Amniotic stem cell (primary cell): ENCODE results near the gene CRADD.
"Not testable (repeated sequence)": the region's sequence is repeated elsewhere in the genome, so short reads cannot be mapped to it uniquely, and the experiment has no call there.

ENCODE experiments used
- DNase-seq: peaks from one replicate; lab custom pipeline; 2025; lab: John Stamatoyannopoulos, UW

CRADD gene

DNA sequence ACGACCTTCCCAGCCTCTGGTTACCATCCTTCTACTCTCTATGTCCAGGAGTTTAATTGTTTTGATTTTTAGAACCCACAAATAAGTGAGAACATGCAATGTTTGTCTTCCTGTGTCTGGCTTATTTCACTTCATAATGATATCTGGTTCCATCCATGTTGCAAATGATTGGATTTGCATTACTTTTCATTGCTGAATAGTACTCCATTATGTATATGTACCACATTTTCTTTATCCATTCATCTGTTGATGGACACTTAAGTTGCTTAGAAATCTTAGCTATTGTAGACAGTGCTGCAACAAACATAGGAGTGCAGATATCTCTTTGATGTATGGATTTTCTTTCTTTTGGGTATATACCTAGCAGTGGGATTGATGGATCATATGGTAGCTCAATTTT, 194.4 kb downstream of the CRADD start:
- not testable (repeated sequence) for DNase-seq

DNA sequence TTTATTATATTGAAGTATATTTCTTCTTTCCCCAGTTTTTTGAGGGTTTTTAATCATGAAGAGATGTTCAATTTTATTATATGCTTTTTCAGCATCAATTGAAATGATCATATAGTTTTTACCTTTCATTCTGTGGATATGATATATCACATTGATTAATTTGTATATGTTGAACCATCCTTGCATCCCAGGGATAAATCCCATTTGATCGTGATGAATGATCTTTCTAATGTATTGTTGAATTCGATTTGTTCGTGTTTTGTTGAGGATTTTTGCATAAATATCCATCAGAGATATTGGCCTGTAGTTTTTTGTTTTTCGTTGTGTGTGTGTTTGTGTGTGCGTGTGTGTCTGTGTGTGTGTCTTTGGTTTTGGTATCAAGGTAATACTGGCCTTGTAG, 196.4 kb downstream of the CRADD start:
- DNase-seq = no peak

DNA sequence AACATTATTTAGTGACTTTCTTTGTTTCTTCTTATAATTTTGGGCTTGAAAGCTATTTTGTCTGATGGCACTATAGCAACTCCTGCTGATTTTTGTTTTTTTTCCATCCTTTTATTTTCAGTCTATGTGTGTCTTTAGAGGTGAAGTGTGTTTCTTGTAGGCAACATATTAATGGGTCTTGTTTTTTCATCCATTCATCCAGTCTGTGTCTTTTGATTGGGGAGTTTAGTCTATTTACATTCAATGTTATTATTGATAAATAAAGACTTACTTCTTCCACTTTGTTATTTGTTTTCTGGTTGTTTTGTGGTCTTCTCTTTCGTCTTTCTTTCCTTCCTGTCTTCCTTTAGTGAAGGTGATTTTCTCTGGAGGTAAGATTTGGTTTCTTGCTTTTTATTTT, 198.0 kb downstream of the CRADD start:
- no peak for DNase-seq

DNA sequence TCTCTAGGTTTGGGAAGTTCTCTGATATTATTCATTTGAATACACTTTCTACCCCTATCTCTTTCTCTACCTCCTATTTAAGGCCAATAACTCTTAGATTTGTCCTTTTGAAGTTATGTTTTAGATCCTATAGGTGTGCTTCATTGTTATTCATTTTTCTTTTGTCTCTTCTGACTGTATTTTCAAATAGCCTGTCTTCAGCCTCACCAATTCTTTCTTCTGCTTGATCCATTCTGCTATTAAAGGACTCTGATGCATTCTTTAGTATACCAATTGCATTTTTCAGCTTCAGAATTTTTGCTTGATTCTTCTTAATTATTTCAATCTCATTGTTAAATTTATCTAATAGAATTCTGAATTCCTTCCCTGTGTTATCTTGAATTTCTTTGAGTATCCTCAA, 199.2 kb downstream of the CRADD start:
- DNase-seq = no peak

DNA sequence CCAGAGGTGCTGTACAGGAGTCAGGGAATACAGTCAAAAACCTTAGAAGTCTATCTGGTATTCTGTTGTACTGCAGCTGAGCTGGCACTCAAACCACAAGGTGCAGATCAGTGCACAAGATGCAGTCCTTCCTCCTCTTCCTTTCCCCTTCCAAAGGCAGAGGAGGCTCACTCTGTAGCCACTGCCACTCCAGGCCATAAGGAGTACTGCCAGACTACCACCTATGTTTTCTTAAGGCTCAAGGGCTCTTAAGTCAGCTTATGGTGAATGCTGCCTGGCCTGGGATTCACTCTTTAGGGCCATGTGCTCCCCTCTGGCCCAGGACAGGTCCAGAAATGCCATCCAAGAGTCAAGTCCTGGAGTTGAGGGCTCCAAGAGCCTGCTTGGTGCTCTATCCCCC, 200.3 kb downstream of the CRADD start:
- no peak for DNase-seq

DNA sequence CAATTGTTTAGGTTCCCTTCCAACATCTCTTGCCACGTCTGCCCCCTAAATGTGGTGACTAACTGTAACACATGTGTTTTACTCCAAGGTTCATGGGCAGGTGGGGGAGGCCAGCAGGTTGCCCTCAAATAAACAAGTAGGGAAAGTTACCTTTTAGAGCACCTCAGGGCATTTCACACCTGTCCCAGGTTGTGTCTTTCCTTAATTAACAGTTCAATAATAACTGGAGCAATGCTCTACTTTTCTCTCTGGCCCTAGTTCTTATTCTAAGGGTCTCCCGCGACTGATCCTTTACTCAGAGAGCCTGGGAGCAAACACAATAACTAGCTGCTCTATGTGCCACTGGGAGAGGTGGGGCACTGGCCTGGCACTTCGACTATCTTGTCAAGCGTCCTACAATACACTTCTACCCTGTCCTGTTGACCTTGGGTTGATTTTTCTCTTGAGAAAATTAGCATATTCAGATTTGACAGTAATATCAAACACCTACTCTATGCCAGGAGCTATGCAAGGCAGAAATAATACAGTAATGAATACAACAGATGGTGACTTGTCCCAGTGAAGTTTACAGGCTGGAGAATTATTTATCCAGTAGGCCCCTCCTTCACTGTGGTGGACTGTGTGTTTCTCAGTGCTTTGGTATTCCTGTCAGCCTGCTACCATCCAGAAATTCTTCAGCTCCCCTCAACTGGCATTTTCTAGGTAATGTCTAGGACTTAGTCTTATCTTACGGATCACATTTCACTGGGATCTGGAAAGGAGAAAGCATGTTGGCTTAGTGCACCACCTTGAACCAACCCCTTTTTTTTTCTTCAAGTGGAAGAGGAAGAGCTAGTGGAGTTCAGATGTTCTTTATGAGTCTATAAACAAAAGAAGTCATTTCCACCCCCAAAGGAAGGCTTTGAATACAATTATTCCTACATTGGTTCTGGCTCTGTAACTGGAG, 202.6 kb downstream of the CRADD start:
- DNase-seq = peak; percentile 32

DNA sequence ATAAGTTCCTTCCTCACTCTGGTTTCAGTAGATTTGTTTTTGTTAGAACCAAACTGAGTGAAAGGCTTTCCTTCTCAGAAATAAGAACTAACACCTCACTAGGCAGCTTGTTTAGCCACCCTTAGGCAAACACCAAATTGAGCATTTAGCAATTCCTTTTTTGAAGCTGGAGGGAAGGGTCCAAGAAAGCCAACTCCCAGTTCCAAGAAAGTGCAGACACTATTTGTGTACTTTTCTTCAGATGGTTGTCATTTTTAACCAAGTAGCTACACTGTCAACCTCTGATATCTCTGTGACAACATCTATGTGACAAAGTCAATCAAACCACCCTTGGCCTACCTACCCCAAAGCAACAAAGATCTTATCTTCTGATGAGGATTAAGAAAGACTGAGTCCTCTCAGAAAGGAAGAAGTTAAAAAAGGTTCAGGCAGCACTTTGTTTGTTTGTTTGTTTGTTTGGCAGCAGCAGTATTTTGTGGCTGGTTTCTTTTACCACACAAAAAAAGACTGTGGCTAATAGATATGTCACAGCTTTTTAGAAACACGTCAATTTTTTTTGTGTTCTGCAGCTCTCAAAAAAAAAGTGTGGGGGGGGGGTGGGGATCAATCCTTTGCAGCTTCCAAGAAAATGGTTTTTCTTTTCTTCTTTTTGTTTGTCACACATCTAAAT, 203.8 kb downstream of the CRADD start:
- DNase-seq = no peak

DNA sequence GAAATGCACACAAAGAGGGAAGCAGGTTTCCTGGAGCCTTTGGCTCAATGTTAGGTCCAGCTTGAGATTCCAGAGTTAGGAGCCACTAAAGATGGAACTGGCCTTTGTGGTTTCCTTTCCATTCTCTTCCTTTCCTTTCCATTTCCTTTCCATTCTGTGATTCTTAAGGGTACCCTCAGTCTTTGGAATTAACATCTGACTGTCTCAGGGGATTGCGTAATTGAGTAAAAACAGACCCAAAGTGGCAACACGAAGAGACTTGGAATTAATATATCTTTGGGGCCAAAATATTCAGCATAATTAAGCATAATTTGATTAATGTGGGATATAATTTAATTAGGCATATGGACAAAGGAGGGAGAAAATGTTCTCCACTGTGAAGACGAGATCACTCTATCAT, 205.6 kb downstream of the CRADD start:
- DNase-seq = no peak

DNA sequence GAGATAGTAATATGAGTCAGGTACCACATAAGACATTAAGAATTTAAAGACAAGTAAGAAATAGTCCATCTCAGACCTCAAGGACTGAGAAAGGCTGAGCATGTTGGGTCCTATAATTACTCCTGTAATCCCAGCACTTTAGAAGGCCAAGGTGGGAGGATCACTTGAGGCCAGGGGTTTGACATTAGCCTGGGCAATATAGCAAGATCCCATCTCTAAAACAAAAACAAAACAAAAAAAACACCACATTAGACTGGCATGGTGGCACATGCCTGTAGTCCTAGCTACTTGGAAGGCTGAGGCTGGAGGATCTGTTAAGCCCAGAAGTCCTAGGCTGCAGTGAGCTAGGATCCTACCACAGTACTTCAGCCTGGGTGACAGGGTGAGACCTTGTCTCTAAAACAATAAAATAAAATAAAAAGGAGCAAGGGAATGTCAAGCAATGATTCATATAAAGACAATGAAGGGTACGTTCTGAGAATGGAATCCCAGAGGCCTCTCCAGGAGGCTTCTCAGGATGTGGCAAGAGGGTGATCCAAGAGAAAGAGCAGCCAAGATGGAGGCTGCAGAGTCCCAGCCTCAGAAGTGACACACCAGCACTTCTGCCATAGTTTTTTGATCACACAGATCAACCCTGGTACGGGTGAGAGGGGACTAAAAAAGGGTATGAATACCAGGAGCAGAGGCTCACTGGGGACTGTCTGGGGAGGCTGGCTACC, 206.4 kb downstream of the CRADD start:
- no peak for DNase-seq

DNA sequence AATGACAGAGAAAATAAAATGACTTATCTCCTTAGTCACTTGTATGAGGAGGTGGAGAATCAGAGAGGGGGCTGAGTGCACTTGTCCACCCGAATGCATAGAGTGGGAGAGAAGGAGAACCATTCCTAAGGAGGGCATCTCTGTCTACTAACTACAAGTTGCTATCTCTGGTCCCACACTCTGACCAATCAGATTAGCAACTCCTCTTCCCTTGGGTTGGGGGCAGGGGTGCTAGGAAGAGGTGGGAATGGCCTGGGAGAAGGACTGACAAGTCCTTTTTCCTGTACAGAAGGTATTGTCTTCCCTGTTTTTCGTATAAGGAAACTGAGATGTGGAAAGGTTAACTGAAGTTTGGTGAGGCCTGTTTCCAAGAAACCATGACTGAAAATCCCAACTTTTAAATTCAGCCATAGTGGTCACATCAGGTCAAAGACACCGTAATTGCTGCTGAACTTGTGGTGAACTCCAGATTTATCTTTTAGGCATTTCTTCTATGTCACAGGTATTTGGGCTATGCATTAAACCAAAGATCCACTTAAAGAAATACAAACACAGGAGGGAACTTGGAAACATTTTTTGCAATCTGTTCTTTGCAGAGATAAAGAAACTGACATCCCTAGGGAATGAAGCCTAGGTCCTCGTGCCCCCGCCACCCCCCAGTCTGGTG, 207.8 kb downstream of the CRADD start:
- DNase-seq = no peak

DNA sequence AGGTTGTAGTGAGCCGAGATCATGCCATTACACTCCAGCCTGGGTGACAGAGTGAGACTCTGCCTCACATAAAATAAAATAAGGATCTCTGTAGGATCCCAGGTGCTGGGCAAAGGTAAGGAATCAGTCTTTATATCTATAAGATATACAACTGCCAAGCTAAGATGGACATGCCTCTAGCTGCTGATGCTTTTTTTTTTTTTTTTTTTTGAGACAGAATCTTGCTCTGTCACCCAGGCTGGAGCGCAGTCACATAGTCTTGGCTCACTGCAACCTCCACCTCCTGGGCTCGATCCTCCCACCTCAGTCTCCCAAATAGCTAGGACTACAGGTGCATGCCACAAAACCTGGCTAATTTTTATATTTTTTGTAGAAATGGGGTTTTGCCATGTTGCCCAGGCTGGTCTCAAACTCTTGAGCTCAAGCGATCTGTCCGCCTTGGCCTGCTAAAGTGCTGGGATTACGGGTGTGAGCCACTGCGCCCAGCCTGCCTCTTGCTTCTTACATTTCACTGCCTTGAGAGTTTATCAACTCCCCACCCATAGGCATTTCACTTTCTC, 208.9 kb downstream of the CRADD start:
- not testable (repeated sequence) for DNase-seq

DNA sequence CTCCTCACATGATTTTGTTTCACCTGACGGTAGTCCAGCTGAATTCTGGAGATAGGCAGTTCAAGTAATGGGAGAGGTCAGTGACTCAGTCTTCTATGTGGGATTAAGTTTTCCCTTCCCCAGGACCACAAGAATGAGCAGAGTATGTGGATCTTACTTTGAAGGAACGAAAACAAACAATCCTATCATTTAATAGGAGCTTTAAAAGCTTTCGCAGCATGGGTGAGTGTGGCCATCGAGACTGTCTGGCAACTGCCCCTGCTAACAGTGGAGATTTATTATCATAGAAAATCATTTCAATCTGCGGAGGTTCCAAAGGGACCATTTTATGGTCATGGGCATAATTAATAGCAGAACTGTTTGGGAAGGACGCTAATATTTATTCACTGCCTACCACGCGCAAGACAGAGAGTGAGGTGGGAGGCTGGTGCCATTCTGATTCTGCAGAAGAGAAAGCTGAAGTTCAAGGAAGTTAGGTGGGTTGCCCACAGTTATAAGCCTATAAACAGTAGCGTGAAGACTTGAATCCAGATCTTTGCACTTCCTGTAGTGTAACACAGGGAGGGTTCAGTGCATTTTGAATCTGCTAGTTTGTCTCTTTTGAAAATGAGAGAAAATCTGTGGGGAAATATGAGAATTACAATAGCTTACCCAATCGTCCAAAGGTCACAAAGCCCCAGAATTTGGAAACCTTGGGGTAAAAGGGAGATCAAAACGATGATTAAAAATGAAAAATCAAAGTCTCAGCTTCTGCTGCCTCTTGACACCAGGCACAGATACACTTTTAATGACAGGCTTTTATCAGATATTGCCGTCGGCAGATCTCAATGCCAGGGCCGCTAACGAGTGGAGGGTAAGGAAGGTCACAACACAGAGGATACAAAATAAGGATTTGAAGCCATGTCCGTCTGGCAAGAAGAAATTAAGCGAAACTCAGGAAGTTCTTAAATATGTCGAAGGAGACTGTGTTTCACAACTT, 209.6 kb downstream of the CRADD start:
- no peak for DNase-seq

DNA sequence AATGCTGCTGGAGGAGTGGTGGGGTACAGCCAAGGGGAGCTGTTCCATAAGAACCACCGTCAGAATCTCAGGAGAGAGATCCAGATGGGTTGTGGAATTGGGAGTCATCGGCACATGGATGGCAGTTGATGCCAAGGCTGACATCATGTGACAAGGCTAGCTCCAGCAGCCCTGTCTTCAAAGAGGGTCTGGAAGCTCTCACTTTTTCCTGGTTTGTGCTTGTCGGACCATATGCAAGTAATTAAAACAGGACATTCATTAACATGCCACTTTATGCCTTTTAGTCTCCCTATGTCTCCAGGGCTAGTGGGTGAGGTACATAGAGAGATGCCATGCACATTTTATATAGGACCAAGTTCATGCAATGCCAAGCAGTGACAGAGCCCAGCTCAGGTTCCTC, 211.8 kb downstream of the CRADD start:
- DNase-seq = no peak

DNA sequence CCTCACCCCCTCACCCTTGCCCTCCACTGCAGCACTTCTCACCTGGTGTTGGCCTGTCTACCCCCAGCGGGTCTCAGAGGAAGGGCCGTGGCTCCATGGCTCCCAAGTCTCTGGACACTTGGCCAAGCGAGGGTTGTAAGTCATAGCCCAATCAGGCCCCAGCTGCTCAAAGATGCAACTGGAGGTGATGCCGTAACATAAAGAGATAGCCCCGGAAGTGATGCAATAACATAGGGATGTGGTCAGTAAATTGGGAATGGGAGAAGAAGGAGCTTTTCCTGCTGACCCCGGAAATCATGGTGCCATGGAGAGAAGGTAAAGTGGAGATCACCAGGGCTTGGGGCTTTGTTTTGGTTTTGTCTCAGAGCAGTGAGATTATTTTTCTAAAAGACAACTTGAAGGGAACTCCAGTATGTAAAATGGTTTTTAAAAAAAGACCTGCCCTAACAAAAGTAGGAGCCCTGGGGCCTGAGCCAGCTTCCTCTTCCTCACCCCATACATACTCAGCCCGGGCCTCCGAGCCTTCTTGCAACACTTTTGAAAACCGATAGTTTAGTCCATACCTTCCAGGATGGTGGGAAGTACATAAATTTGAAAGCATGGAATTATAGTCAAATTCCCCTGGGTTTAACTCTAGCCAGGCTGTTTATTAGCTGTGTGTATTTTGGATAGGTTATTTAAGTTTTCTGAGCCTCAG, 212.5 kb downstream of the CRADD start:
- DNase-seq = no peak

DNA sequence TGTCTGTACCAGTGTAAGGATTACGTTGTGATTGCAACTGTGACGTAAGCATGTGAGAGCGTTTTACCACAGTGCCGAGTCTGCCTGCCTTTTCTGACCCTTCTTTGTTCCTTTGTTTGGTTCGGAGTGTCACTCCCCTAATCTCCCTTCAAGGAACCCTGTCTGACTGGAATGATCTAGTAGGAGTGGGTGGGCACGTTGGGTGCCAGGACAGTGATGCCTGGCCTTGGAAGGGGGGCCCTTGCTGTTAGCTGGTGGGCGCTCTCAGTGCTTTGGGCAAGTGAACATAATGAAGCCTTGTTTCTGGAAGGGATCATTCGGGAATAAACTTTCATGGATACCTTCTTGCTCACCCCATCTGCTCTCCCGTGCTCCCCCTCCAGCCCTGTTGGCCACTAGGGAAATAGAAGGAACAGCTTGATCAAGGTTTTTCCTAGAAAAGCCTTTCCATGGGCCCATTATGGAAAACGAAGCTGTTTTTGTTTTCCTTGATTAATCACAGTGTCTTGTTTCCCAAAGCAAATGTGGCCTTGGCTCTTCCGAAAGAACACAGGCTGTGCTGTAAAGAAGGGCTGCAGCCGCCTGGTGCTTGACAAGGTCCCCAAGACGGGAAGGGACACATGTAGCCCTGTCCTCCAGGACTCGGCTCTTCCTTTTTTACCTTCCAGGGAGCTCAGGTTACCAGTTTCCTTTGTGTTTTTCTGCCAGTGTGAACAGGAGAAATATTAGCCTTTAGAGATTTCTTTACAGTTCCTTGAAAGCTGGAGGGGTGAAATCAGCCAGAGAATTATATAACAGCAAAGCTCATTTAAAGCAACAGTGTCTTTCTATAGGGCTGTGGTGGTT, 215.5 kb downstream of the CRADD start:
- no peak for DNase-seq

DNA sequence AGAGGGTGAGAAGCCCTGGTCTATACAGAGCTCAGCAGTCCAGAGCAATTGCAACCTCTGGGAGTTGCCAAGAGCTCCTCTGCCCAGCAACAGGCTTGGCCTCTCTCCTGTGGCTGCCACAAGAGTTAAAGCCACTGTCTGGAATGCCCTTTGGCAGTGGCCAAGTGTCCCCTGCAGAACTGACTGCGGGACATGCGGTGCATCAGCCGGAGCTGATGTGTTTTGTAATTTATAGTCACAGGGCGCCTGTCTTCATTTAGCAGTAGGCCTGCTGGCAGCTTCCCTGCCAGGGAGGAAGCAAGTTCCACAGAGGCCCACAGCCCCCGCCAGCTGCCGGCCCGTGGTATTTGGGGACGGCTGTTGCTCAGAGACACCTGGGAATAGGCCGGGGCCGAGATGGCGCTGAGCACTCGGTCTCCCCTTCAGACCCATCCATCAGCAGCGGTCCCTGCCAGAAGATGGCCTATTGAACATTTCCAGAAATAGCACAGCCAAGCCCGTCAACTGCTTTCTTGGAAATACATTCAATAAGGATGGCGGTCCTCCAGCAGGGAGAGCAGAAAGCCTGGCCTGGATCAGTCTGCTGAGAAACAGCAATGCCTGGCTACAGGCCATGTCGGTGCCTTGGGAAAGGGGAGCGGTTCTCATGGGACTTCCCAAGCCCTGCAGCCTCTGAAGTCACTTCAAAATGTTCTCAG, 217.4 kb downstream of the CRADD start:
- DNase-seq = no peak

DNA sequence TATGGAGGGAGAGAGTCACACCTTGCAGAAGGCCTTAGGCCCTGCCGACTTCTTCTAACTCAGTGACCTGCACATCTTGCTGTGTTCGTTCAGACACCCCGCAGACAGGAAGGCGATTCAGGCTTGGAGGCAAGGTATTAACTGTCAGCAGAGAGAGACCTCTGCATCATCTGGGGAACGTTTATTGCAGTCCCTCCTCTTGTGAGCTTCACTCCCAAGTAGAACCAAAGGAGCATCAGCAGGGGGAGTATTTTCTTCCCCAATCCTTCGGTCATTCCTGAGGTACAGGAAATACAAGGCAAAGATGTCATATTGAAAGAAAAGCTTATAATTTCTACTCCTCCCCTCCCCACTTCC, 217.9 kb downstream of the CRADD start:
- DNase-seq = no peak

DNA sequence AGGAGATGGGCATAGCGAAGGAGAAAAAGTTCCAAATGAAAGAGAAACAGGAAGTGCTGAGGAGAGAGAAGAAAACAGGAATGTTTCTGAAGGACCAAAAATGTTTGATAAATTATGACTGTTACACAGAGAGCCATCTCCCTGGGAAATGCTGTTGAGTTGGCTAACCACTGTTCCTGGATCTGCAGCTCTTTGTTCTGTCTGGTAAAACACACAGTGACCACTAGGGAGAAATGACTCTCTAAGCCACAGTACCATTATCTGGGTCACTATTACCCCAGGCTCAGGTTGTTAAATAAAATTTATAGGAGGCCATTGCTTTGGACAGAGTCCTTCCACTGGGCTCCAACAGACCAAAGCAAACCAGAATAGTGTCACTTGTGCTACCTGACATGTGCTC, 219.3 kb downstream of the CRADD start:
- no peak for DNase-seq

DNA sequence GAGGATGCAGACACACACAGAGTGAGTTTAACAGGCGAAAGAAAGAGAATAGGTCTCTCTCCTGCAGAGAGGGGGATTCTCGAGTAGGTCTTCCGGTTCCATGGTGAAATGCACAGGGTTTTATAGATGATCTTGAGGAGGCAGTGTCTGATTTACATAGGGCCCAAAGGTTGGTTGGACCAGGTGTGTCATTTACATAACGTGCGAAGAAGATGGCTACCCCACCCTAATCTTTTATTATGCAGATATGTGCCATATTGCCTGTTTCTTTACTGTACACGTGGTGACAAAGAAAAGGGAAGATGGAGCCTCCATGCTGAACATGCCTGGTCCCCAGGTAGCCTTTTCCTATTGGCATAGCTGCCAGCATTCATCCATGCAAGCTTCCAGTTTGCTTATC, 219.8 kb downstream of the CRADD start:
- DNase-seq = no peak
